ENCODE measurements around the gene TEX35.

- no peak for TF ChIP-seq CTCF (conservative IDR thresholded peaks at IDR 0.05 in 1 of 2, IDR thresholded peaks at IDR 0.05 in 1 of 2; ENCODE audit: extremely low read depth in 1 of 2, insufficient read depth in 1 of 2, low read depth in 1 of 2, low read length in 2 of 2)
- no peak for TF ChIP-seq EZH2 (IDR thresholded peaks at IDR 0.05; ENCODE audit: borderline replicate concordance, low read length)
These were observed 27.7 kb downstream of the TEX35 start for GRCh38 chr1:178540646-178541045.
